Measurements from ENCODE around the gene IFI44L. TPM values are rescaled to one million over a fixed set of nuclear protein-coding genes. Genes with fewer than 3 reads are reported as not detected.

The IFI44L gene
- total RNA-seq, 1 donor from 2014 or later: 9.0 TPM

GRCh38 chr1:78641558-78641957 lies 21.3 kb downstream of the IFI44L start:
- no peak for DNase-seq (ENCODE audit: low spot score)

DNA sequence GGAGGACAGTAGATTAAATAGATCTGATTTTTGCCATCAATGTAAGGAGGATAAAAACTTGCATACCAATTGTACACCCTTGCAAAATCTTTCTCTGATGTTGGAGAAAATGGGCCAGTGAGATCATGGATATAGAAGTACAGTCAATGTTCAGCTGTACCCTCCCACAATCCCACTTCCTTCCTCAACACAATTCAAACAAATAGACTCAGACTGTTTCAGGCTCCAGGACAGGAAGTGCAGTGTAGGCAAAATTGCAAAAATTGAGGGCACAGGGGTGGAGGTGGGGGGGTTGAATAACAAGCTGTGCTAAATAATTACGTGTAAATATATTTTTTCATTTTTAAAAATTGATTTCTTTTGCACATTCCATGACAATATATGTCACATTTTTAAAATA lies 25.5 kb downstream of the IFI44L start:
- DNase-seq (ENCODE audit: low spot score): no peak

DNA sequence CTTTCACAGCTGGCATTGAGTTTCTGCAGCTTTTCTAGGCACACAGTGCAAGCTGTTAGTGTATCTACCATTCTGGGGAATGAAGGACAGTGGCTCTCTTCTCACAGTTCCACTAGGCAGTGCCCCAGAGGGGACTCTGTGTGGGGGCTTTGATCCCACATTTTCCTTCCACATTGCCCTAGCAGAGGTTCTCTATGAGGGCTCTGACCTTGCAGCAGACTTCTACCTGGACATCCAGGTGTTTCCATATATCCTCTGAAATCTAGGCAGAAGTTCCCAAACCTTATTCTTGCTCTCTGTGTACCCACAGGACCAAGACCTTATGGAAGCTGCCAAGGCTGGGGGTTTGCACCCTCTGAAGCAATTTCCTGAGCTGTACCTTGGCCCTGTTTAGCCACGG lies 27.0 kb downstream of the IFI44L start:
- DNase-seq (ENCODE audit: low spot score): no peak

- peak; percentile 85 for DNase-seq (ENCODE audit: low spot score)
Observed at GRCh38 chr1:78649628-78650027, 29.4 kb downstream of the IFI44L start, which contains the start of gene IFI44. TSS of gene IFI44 (plus strand) at chr1:78649831. CDS start at chr1:78650196, 365 bp downstream.

DNA sequence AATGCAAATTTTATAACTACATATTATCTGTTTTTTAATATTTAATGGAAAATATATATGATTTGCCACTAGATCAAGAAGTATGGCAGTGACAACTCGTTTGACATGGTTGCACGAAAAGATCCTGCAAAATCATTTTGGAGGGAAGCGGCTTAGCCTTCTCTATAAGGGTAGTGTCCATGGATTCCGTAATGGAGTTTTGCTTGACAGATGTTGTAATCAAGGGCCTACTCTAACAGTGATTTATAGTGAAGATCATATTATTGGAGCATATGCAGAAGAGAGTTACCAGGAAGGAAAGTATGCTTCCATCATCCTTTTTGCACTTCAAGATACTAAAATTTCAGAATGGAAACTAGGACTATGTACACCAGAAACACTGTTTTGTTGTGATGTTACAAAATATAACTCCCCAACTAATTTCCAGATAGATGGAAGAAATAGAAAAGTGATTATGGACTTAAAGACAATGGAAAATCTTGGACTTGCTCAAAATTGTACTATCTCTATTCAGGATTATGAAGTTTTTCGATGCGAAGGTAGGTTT lies 29.9 kb downstream of the IFI44L start:
- DNase-seq (ENCODE audit: low spot score): no peak

GRCh38 chr1:78651241-78651640 lies 31.0 kb downstream of the IFI44L start:
- DNase-seq (ENCODE audit: low spot score): no peak

- DNase-seq (ENCODE audit: low spot score): no peak
Observed at GRCh38 chr1:78652019-78652560, 31.8 kb downstream of the IFI44L start.

GRCh38 chr1:78658901-78659300 lies 38.7 kb downstream of the IFI44L start:
- no peak for DNase-seq (ENCODE audit: low spot score)

DNA sequence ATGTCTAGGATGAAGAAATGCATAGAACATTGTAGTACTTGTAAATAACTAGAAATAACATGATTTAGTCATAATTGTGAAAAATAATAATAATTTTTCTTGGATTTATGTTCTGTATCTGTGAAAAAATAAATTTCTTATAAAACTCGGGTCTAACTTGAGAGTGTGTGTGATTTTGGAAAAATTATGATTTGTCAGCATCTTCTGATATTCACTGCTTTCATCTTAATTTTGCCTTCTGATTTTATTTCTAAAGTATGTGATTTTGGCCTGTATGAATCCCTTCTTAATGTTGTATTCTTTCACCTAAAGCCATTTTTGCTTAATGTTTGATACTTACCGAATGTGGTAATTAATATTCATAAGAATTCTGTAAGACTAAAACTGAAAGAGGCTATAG lies 43.7 kb downstream of the IFI44L start:
- no peak for DNase-seq (ENCODE audit: low spot score)

- no peak for DNase-seq (ENCODE audit: low spot score)
Observed at GRCh38 chr1:78664763-78665162, 44.5 kb downstream of the IFI44L start.

- no peak for DNase-seq (ENCODE audit: low spot score)
Observed at GRCh38 chr1:78665809-78666208, 45.6 kb downstream of the IFI44L start.

- no peak for DNase-seq (ENCODE audit: low spot score)
Observed at GRCh38 chr1:78667939-78668338, 47.7 kb downstream of the IFI44L start.

DNA sequence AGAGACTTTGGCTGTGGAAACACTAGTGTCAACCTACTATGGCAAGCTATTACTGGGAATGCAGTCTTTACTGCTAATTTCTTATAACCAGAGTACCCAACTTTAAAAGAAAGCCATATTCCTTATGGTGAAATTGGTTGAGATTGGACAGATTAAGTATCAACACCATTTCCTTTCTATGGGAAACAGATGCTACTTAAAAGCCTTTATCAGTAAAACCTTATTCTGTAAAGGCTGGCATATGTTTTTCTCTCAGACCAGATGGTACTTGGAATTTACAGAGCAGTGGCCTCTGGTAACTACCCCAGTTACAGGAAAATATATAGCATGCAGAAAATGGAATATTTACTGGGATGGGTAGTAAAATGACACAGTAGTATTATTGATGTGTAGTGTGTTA lies 48.2 kb downstream of the IFI44L start:
- DNase-seq (ENCODE audit: low spot score): no peak

- no peak for DNase-seq (ENCODE audit: low spot score)
Observed at GRCh38 chr1:78672428-78672827, 52.2 kb downstream of the IFI44L start.

GRCh38 chr1:78673120-78673519 lies 52.9 kb downstream of the IFI44L start:
- no peak for DNase-seq (ENCODE audit: low spot score)

- peak; percentile 67 for DNase-seq (ENCODE audit: low spot score)
Observed at GRCh38 chr1:78676347-78676982, 56.2 kb downstream of the IFI44L start.

DNA sequence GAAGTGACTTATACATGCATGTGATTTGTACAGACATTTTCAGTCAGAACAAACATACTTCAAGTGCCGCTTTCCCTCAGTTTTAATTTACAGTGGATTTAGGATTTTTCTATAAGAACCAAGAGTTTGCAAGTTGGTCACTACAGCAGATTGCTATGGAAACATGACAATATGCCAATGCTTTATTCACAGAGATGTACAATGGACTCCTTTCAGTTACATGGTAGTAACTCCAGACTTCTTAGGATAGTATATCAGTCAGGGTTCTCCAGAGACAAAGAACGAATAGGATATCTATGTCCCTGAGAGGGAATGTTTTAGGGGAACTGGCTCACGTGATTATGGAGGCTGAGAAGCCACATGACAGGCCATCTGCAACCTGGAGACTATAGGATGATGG lies 56.7 kb downstream of the IFI44L start:
- DNase-seq (ENCODE audit: low spot score): no peak

DNA sequence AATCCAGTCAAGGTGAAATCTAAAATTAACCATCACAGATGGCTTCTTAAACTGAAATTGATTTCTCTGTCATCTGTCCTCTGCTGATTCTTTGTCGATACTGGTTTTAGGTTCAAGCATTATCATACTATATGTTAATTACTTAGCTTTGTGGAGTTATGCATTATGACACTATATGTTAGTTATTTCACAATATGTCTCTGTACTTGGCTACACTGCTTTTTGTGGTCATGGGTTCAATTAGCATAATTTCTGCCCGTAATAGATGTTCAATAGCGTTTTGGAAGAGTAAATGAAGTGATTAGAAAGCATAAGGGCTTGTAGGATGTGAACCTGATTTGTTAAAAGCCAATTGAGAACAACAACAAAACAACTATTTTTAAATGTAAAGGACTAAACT lies 57.5 kb downstream of the IFI44L start:
- DNase-seq (ENCODE audit: low spot score): no peak

GRCh38 chr1:78678324-78678723 lies 58.1 kb downstream of the IFI44L start:
- no peak for DNase-seq (ENCODE audit: low spot score)

DNA sequence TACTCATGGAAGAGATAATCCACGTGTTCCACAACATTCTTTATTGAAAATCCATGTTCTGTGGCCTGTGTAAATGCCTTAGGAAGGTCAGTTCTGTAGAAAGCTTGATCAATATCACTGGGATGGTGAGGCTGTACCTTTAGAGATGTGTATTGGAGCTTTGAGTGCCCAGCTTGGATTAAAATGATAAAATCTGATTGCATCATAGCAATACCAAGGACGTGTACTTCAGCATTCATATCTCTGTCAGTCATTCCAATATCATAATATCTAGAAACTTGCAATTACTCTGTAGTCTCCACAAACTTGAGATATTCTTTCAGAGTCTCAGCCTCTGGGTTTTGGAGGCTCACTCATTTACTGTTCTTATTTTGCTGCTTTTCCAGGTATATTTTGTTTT lies 61.0 kb downstream of the IFI44L start:
- no peak for DNase-seq (ENCODE audit: low spot score)

GRCh38 chr1:78682496-78682895 lies 62.2 kb downstream of the IFI44L start:
- DNase-seq (ENCODE audit: low spot score): no peak

DNA sequence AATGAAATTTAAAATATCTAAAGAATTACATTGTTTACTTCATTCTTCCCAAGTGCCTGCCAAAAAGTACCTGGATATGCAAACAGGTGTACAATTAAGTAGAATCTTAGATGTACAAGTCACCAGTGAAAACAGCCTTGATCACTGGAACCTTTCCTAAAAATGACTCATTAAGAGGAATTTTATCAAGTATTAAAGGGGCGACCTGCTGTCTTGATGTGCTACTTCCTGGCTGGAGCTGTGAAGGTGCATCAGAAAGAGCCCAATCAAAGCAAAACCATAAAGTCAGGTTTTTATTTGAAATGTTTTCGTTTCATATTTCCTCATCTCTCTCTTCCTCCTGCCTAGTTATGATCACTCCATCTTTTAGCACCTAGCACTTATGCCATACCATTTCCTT lies 62.8 kb downstream of the IFI44L start:
- DNase-seq (ENCODE audit: low spot score): no peak

DNA sequence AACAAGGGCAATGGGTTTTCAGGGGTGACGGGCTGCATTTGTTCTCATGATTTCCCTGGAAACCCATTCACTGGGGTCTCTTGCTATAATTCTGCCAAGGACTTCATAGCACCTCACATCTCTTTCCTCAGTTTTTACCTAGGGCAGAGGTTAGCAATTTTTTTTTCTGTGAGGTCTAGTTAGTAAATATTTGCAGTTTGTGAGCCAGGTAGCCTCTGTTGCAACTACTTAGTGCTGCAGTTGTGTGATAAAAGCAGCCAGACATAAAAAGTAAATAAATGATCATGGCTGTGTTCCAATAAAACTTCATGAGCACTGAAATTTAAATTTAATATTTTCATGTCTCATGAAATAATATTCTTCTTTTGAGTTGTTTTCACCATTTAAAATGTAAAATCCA lies 67.1 kb downstream of the IFI44L start:
- no peak for DNase-seq (ENCODE audit: low spot score)

DNA sequence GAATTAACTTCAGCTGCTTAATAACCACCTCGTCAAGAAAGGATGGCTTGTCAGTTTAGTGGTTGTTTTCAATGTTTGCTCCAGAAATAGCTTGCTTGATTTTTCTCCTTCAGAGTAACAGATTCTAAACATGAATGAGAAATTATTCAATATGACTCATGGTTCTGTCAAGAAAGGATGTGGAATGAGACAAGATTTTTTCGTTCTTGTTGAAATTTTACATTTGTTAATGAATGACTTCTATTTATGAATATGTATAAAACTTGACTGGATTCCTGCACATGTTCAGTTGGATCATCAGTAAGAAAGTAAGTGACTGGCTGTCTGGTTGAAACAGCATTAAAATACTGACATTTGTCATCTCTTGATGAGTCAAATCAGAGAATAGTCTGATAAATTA lies 67.7 kb downstream of the IFI44L start:
- no peak for DNase-seq (ENCODE audit: low spot score)

All from ureter (tissue), 1 donor.